Right lobe of liver (tissue), 4 donors: Measurements from ENCODE around the gene GTF2H4.

Source experiments
- POLR2A ChIP-seq: fragments of 450-650 bp; IDR thresholded peaks from one replicate; pipeline ENCODE4 v1.6.1; 2017; ENCODE audit warnings: antibody characterized with exemption, mild to moderate bottlenecking
- TF ChIP-seq, protein P1 (sequence below), 4 donors: fragments of 200-600 bp in 3 of 4; fragments of 450-650 bp in 1 of 4; IDR thresholded peaks; one replicate each; pipeline versions ENCODE4 v1.5.1 to v1.8.0; 2016 to 2022; ENCODE audit warnings: antibody characterized with exemption in 4 of 4, mild to moderate bottlenecking in 2 of 4
- donor health status: DM: no; HTN: no; CAD: no.
- donor health status: DM: no; HTN: no; CAD: no.
- donor health status: DM: no; HTN: yes; CAD: no.

DNA sequence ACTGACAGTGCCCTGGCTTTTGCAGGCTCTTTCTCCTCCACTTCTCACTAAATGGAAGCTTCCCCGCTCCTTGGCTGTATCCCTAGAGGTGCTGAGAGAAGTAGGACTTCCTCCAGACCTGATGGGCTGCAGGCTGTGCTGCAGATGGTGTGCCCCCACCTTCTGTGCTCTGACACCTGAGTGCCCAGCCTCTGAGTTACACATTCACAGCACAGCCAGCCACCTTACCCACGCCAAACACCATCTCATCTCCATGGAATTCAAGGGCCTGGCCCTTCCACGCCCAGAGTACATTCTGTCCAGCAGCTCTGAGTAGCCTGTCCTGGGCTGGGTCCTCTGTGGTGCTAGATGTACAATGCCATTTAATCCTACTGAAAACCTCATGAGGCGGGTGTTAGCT, 18.6 kb downstream of the GTF2H4 start:
- TF ChIP-seq, protein P1, sequence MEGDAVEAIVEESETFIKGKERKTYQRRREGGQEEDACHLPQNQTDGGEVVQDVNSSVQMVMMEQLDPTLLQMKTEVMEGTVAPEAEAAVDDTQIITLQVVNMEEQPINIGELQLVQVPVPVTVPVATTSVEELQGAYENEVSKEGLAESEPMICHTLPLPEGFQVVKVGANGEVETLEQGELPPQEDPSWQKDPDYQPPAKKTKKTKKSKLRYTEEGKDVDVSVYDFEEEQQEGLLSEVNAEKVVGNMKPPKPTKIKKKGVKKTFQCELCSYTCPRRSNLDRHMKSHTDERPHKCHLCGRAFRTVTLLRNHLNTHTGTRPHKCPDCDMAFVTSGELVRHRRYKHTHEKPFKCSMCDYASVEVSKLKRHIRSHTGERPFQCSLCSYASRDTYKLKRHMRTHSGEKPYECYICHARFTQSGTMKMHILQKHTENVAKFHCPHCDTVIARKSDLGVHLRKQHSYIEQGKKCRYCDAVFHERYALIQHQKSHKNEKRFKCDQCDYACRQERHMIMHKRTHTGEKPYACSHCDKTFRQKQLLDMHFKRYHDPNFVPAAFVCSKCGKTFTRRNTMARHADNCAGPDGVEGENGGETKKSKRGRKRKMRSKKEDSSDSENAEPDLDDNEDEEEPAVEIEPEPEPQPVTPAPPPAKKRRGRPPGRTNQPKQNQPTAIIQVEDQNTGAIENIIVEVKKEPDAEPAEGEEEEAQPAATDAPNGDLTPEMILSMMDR (IDR thresholded peaks at IDR 0.05) = no peak
- TF ChIP-seq POLR2A = no peak
